ENCODE results near the gene HDAC7.
A peak's percentile ranks its signal among the peaks of the same experiment; 100 is the strongest.
"Not testable (repeated sequence)": the region's sequence is repeated elsewhere in the genome, so short reads cannot be mapped to it uniquely, and the experiment has no call there.

HDAC7 gene

DNA sequence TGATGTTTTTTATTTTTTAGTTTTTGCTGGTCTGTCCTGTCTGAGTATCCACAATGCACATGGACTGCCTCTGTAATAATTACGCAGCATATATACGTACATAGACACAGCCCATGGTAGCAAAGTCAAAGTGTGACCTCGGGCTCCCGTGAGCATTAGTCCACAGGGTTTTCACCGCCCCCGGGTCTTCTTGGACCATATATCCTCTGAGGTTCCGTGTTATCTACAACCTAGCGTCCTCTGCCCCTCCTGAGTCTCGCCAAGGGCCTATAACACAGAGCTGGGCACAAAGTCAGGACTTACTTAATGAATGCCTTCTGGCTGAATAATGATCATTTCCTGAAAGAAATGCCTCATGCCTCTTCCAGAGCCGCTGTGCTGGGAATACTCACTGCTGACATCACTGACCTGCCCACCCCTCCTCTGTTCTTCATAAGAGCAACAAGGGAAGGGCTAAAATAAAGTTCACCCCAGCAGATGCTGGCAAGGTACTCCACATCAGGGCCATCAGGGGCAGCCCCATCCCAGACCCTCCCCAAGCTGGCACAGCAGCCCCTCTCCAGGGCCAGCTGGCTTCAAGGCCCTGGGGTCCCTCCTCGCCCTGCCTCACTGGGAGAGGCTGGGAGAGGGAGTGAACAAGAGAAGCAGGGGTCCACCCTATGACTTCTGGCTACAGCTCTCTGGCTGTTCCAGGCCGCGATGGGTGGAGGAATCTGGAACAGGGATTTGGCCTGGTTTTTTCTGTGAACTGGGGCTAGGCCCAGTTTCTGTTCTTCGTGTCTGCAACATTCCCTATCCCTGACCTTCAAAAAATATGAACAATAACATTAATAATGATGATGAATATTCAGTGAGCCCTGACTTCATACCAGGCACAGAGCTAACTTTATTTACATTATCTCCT lies 7.9 kb downstream of the HDAC7 start:
- no peak for DNase-seq

- no peak for DNase-seq
Observed at GRCh38 chr12:47811072-47811396, 8.7 kb downstream of the HDAC7 start.

DNA sequence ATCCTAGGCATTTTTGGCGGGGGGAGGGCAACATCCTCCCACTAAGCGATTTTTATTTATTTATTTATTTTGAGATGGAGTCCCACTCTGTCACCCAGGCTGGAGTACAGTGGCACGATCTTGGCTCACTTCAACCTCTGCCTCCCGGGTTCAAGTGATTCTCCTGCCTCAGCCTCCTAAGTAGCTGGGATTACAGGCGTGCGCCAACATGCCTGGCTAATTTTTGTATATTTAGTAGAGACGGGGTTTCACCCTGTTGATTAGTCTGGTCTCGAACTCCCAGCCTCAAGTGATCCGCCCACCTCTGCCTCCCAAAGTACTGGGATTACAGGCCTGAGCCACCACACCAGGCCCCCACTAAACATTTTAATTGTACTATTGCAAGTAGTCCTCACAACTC lies 10.2 kb downstream of the HDAC7 start:
- DNase-seq = not testable (repeated sequence)

GRCh38 chr12:47808574-47809365 lies 10.9 kb downstream of the HDAC7 start:
- DNase-seq = peak; percentile 77

- peak; percentile 94 for DNase-seq
Observed at GRCh38 chr12:47808050-47808449, 11.7 kb downstream of the HDAC7 start.

DNA sequence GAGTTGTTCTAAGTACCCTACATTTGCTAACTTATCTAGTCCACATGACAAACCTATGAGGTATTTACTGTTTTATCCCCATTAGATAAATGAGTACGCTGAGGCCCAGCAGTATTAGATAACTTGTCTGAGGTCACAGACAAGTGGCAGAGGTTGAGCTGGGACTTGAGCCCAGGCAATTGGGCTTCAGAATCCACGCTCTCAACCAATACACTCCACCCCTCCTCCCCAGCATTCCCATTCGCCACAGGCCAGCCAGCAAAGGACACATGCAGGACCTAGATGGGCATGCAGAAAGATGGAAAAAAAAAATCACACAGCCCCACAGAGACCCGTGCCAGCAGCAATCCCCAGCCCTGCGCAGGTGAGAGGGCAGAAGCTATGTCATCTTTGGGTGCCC lies 12.4 kb downstream of the HDAC7 start:
- DNase-seq = no peak

DNA sequence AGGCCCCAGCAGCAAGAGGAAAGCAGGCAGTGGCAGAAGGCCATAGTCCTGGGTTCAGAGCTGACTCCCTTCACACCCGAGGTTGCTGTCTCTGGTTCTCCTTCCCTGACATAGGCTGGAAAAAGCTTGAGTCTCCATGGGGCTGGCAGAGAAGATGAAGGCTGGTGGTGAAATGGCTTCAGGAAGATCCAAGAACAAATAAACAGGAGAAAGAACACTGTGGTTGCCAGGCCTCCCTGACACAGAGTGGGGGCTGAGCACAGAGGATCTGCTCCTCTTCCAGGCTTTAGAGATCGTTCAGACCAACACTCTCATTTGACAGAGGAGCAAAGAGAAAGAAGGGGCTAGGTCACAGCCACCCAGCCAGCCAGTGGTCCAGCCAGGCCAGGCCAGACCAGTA lies 14.3 kb downstream of the HDAC7 start:
- no peak for DNase-seq

DNA sequence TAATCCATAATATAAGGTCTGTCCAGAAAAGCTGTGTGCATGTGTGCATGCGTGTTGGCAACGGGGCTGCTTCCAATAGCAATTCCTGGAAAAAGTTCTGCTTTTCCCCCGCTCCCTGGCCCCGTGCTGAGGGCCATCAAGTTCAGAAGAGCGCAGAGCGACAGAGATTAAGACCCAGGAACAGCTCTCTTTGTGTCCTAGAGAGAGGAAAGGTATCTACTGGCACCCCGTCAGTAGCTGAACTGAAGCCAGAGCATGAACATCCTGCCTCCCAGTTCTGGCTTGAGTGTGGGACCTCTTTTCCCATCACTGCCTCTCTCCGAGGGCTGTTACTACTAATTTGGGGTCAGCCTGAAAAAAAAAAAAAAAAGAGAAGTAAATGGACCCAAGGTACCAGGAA lies 15.5 kb downstream of the HDAC7 start:
- no peak for DNase-seq

DNA sequence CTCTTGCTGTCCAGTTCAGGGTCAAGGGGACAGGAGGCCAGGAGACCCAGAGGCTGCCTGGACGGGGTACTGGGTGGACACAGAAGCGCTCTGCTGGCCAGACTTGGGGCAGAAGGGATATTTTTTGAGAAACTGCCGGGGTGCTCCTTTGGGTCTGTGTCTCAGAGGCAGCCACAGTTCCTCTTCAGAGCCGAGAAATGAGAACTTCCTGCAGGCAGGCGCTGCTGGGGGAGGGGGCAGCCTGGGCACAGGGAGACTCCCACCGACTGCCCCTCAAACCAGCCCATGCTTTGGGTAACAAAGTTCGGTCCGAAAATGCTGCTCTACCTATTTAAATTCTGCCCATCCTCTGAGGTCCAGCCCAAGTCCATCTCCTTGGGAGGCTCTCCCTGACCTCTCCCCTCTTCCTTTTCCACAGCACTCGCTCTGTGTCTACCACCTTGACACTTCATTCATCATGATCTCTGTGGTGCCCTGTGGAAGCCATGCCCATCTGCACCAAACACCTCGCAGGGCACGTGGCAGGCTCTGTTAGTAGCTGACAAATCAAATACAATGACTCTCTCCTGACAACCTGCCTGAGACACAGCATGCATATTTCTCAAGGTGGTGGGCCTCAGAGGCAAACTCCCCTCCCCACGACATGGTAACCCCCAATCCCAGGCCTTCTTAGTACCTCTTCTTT lies 16.4 kb downstream of the HDAC7 start:
- DNase-seq = no peak

- DNase-seq = no peak
Observed at GRCh38 chr12:47802312-47802711, 17.4 kb downstream of the HDAC7 start.

DNA sequence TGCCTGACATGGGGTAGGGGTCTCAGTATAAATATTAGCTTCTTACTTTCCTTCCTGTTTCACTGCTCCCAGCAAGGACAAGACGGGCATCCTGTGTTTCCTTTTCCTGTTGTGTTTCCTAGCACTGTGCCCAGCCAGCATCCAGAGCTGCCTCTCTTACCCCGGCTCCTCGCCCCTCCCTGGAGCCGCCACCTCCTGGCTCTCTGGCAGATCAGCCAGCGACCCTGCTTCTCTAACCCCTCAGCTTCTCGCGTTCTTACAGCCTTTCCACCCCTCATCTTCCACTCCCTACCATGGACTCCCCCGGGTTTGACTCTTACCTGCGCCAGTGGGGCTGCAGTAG lies 17.8 kb downstream of the HDAC7 start:
- DNase-seq = no peak

DNA sequence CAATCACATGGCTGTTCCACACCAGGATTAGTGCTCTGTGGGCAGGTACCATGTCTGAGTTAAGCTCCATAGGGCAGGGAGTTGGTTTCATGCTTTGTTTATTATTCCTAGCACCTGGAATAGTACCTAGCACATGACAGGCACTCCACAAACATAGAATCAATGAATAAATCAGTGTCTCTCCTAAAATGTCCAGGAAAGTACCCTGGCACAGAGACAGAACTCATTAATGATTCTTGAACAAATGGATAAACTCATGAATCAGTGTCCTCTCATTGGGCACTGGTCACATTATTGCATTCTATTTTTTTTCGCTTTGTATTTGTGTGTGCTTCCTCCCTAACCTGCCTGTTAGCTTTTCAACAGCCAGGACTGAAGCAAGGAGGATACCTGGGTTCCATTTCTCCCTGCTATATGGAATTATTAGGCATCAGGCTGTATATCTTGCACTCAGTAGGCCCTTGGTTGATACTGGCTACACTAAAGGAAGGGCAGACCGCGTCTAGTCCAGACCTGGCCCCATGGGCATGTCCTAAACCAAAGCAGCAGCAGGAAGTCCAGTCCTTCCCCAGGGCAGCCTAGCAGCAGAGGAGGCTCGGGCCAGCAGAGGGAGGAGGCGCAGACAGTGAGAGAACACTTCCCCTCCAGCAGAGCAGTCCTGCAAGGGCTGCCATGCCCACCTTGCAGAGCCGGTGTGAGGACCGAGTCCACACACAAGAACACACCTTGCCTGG lies 18.4 kb downstream of the HDAC7 start:
- DNase-seq = no peak

- no peak for DNase-seq
Observed at GRCh38 chr12:47800582-47800981, 19.1 kb downstream of the HDAC7 start.

DNA sequence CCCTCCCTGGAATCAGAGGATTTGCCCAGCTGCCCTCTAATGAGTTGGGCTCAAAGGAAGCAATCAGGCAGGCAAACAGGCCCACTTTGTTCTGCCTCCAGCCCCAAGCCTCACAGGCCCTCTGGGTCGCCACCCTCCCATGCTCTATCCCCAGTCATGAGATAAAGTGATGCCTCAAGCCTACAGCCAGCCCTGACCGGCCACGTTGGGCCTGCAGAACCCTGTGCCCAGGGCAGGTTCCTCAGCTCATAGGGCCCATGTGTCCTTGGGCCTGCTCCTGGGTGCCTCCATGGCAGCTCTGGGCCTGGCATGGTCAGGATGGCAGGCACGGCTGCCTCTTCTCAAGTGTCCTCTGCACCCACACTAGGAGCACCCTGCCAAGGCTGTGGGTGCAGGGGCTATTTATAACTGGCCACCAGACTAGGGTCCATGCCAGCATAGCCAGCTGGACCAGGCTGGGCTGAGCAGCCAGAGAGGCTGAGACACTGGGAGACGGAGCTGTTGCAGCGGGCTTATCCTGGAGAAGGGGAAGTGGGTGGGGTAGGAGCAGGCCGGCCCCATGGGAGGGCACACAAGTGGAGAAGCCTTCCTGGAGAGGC lies 20.2 kb downstream of the HDAC7 start:
- no peak for DNase-seq

DNA sequence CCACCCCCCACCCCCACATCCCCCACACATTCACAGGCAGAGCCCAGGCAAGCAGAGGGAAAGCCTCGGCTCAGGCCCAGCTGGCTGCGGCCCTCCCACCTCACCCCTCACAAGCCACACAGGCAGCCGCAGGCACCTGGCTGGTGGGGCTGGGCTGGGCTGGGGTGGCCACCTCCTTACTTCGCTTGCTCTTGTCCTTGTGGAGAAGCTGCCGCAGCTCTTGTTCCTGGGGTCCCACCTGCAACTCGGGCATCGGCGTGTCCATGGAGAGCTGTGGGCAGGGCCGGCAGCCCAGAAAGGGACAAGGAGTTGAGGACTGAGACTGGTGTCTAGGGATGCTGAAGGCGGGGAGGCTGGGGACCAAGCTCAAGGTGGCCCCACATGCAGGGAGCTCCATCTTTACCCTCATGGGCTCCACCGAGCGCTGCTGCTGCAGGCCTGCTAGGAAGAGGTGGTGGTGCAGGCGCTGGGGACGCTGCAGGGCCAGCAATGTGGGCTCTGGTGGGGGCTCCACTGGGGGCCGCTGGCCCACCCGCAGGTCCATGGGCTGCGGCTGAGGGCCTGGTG lies 21.2 kb downstream of the HDAC7 start:
- no peak for DNase-seq

DNA sequence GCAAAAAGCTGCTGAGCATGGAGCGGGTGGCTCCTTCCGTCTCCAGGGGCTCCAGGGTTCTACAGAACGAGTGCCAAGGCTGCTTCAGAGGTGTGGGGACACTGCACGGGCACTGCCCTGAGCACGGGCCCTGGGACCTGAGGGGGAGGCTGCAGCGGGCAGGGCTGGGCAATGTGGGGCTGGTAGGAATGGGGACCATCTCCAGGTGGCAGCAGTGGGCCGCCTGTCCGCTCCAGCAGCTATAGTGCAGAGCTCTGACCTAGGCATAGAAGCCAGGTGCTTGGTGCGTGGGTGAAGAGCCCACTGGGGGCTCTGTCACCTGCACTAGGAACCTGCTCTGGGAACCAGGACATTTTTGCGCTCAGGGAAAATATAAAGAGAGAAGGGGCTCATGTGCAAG lies 22.3 kb downstream of the HDAC7 start:
- peak; percentile 69 for DNase-seq

GRCh38 chr12:47795814-47796411 lies 23.8 kb downstream of the HDAC7 start:
- no peak for DNase-seq

GRCh38 chr12:47795121-47795813 lies 24.4 kb downstream of the HDAC7 start:
- DNase-seq = no peak

GRCh38 chr12:47794679-47795078 lies 25.0 kb downstream of the HDAC7 start:
- DNase-seq = no peak

DNA sequence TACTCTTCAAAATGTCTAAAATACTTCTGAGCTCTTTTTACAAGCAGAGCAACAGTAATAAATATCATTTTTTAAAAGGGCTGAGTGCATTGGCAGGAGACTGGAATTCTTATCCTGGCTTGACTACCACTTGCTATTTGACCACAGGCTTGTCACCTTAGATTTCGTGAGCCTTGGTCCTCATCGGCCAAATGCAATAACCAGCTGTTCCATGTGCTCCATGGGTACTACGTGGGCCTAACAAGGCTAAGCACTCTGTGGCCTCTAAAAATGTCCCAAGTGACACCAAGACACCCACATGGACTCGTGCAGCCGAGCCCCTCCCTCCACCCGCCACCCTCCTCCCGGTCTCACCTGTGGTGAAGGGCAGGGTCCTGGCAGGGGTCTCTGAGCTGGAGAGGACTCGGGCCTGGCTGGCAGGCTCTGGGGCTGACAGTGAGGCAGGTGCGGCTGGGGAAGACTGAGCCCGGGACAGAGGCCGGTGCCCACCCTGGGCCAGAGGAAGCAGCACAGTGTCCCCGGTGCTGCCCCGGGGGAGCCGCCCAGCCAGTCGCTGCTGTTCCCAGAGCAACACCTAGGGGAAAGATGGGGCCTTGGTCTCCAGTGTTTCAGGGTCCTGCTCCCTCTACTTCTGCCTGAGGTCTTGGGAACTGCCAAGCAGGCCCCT lies 26.6 kb downstream of the HDAC7 start:
- DNase-seq = no peak

GRCh38 chr12:47791874-47792273 lies 27.8 kb downstream of the HDAC7 start:
- no peak for DNase-seq

Data from RPMI8226 (cell line).